ENCODE data around the gene HSPG2. TPM values are rescaled to one million over a fixed set of nuclear protein-coding genes. Genes with fewer than 3 reads are reported as not detected.
"Not testable (repeated sequence)": the region's sequence is repeated elsewhere in the genome, so short reads cannot be mapped to it uniquely, and the experiment has no call there.

HSPG2 gene
- total and polyA plus RNA-seq, 9 of the 15 experiments (the other 6 are each of a cell fraction or from before 2014, with no cell fraction given), result 0.14 to 160 (median 15.7) TPM

- H2AFZ ChIP-seq (ENCODE audit: low read depth, low read length), result peak overlapping the region; percentile 90
- BruUV-seq (replicated peaks); H3K9me3 ChIP-seq (replicated peaks; ENCODE audit: control insufficient read depth, insufficient read depth, low read depth, low read length); H4K20me1 ChIP-seq (replicated peaks; ENCODE audit: control insufficient read depth, insufficient read depth, low read length); intact Hi-C loops (cut with micrococcal nuclease); H3K36me3 ChIP-seq (ENCODE audit: control insufficient read depth, insufficient read depth, low read length); H3K27me3 ChIP-seq (ENCODE audit: control insufficient read depth in 2 of 2, insufficient read depth in 2 of 2, low read length in 2 of 2); H3K79me2 ChIP-seq (ENCODE audit: control insufficient read depth, insufficient read depth, low read length); in situ Hi-C loops (cut with MboI); CTCF ChIA-PET (ENCODE audit: low intra/inter-chr PET ratio); H3K9me1 ChIP-seq (ENCODE audit: control insufficient read depth, insufficient read depth, low read length); H3K4me3 ChIP-seq: not testable (repeated sequence)
- ATAC-seq, result peak; percentile 66
- peaks cover 42 to 43% of the 10 kb centered on the region in 2 experiments for H3K4me1 ChIP-seq (replicated peaks in 1 of 2; ENCODE audit: control insufficient read depth in 2 of 2, insufficient read depth in 2 of 2, low read length in 2 of 2)
- POLR2A ChIA-PET, result interaction anchor here (0.6 to 1.3 kb wide), 3 partner anchors 14 to 82 kb away, joined by 3 to 4 read pairs (median 3); no protein-coding TSS in a partner anchor
- H3K27ac ChIP-seq (ENCODE audit: extremely low read depth, low read depth, low read length), result peak overlapping the region; percentile 67; the same call in 2 of the 3 replicates
- peak overlapping the region in 1 of 2 experiments; percentile 31; a peak in 1 of 4 replicates for H3K9ac ChIP-seq (ENCODE audit: insufficient read depth in 1 of 2, low read depth in 2 of 2, low read length in 2 of 2)
- DNase-seq (ENCODE audit: extremely low read depth in 1 of 4, low spot score in 3 of 4), result peak in 2 of 4 experiments; percentile 67 to 82
- FAIRE-seq, result peak; percentile 67
- 28% methylated on average over 19 of the region's 19 CpGs for WGBS (ENCODE audit: insufficient coverage, low coverage, missing lambda C conversion rate)
- peak overlapping the region; percentile 30 for H3K4me2 ChIP-seq (ENCODE audit: insufficient read depth, low read length)
- TF ChIP-seq CCNT2 (IDR thresholded peaks at IDR 0.05; ENCODE audit: borderline replicate concordance, extremely low read depth, insufficient read length, low read depth, low read length) (peak; percentile 17), CXXC5 (CRISPR knock-in tag; IDR thresholded peaks at IDR 0.05) (peak; percentile 55), SMARCE1 (IDR thresholded peaks at IDR 0.05) (peak; percentile 87; the same call in 1 of the 2 replicates), JUND (IDR thresholded peaks at IDR 0.05; ENCODE audit: borderline replicate concordance, low read depth, low read length) (peak; percentile 89), JUND (tag; IDR thresholded peaks at IDR 0.05; ENCODE audit: borderline replicate concordance, low read depth, low read length) (peak; percentile 79; the same call in 2 of the 3 replicates), VEZF1 (CRISPR knock-in tag; IDR thresholded peaks at IDR 0.05) (0 out of 2 replicates have a peak, but pooled peaks have one; percentile 27), TRIM24 (IDR thresholded peaks at IDR 0.05) (0 out of 4 replicates have a peak, but pooled peaks have one; percentile 23 to 53), E2F6 (IDR thresholded peaks at IDR 0.05; ENCODE audit: borderline replicate concordance in 1 of 2, extremely low read depth in 1 of 2, insufficient read depth in 1 of 2, insufficient read length in 1 of 2, low read depth in 1 of 2, low read length in 1 of 2, poor library complexity in 1 of 2, severe bottlenecking in 1 of 2) (peak in 1 of 2 experiments; percentile 40), ATF3 (IDR thresholded peaks at IDR 0.05) (peak; percentile 93), ATF3 (CRISPR knock-in tag; conservative IDR thresholded peaks at IDR 0.05) (peak; percentile 67; the same call in 1 of the 2 replicates)
Measured at GRCh38 chr1:21942959-21943640, 6.0 kb upstream of the HSPG2 start.
